Thyroid gland (tissue), 4 donors: ENCODE results near the gene SIPA1L3. TPM values are rescaled to one million over a fixed set of nuclear protein-coding genes. Genes with fewer than 3 reads are reported as not detected.

ENCODE experiments used
- DNase-seq, 2 donors: peaks; one replicate each; pipeline ENCODE4 v3.0.0-alpha.2; 2019
- H3K27ac ChIP-seq, 3 donors: fragments of 200-600 bp; sonication (generic); 1 replicate in 2 of 3; 2 replicates in 1 of 3; pipeline ENCODE4 v1.5.1; 2016 to 2019; ENCODE audit warnings: mild to moderate bottlenecking in 1 of 3, moderate library complexity in 1 of 3
- H3K27me3 ChIP-seq: fragments of 200-600 bp; sonication (generic); one replicate; pipeline ENCODE4 v1.5.1; 2019
- H3K36me3 ChIP-seq, 2 donors: fragments of 200-600 bp; sonication (generic); one replicate each; pipeline ENCODE4 v1.5.1; 2016 to 2019
- H3K4me1 ChIP-seq, 2 donors: fragments of 200-600 bp; sonication (generic); one replicate each; pipeline ENCODE4 v1.5.1; 2017 to 2019
- H3K4me3 ChIP-seq, 3 donors: fragments of 200-600 bp; sonication (generic); replicated peaks in 1 of 3; 1 replicate in 2 of 3; 2 replicates in 1 of 3; pipeline ENCODE4 v1.5.1; 2016; ENCODE audit warnings: mild to moderate bottlenecking in 1 of 3
- H3K9me3 ChIP-seq: fragments of 200-600 bp; sonication (generic); one replicate; pipeline ENCODE4 v1.5.1; 2017
- POLR2A ChIP-seq, 2 donors: fragments of 450-650 bp; IDR thresholded peaks; one replicate each; pipeline ENCODE4 v1.6.1; 2017; ENCODE audit warnings: antibody characterized with exemption in 2 of 2, mild to moderate bottlenecking in 2 of 2, moderate library complexity in 1 of 2
- WGBS, 2 donors: methylation state at CpG; one replicate each; pipeline ENCODE4 v1.1.5; 2017; 5-methylcytosine and 5-hydroxymethylcytosine counted together
- intact Hi-C: fragments of 100-400 bp; cut with DNase I; formaldehyde crosslinking; loops from one replicate; pipeline ENCODE4 v1.15.1; 2023
- total RNA-seq, 4 donors: library from RNA; depleted of rRNA; stranded (reverse); fragments of >200 nt; gene quantifications; one replicate each; pipeline ENCODE4 v1.2.3, GENCODE V29; 2016
- TF ChIP-seq, protein P1 (sequence below), 6 experiments: fragments of 200-600 bp in 3 of 6; fragments of 450-650 bp in 3 of 6; sonication (generic) in 3 of 6; IDR thresholded peaks; one replicate each; pipeline ENCODE4 v1.5.1; 2016 to 2019; ENCODE audit warnings: antibody characterized with exemption in 6 of 6, mild to moderate bottlenecking in 2 of 6, inconsistent platforms in 1 of 6, moderate library complexity in 1 of 6

SIPA1L3 gene
- total RNA-seq, 4 donors from 2014 or later = 39.4 to 130 (median 116) TPM

DNA sequence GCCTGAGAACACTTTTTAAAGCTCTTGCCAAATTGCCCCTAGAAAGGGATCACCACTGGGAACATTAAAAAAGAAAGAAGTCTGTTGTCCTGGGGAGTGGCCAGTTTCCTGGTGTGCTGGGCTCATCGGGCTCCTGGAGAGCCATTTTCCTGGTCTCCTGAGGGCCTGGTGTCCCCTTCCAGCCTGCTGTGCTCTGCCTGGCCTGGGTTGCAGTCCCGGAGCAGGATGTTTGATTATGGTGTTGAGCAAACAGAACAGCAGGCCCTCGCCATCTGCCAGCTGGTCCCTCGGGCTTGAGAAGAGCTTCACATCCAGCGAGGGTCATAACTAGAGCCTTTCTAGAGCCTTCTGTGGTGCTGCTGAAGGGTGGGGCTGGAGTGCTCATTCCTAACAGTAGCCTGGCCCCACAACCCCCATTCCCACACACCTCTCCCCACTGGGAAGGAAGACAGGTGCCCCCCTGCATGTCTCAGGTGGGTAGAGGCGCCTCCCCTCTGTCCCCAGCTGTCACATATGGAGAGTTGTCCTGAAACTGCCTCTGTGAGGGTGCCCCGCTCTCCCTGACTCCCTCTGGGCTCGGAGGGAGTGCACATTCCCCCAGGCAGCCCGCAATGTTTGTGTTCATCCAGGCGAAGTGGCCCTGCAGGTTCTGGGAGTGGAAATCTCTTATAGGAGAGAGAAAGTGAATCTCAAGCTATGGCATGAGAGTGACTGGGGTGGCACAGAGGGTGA is 151.1 kb downstream of the SIPA1L3 start:
- intact Hi-C loops = no loop called here
- H3K27ac ChIP-seq = peak overlapping the region; percentile 88 to 95 (median 93)

DNA sequence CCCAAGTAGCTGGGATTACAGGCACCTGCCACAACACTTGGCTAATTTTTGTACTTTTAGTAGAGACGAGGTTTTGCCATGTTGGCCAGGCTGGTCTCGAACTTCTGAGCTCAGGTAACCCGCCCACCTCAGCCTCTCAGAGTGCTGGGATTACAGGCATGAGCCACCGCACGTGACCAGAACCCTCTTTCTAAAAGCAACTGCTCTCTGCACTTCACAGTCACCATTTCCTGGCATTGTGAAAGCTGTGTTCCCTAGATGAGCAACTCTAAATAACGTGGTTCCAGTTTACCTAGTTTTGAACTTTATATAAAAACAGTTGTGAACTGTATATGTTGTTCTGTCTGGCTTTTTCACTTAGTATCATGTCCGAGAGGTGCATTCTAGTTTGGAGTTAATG is 152.9 kb downstream of the SIPA1L3 start:
- peaks cover 66 to 92% of the 10 kb centered on the region in 2 donors for H3K4me1 ChIP-seq
- peak overlapping the region; percentile 88 to 95 (median 93) for H3K27ac ChIP-seq
- TF ChIP-seq POLR2A (IDR thresholded peaks at IDR 0.05) = peak in 1 of 2 donors; percentile 11
- TF ChIP-seq, protein P1, sequence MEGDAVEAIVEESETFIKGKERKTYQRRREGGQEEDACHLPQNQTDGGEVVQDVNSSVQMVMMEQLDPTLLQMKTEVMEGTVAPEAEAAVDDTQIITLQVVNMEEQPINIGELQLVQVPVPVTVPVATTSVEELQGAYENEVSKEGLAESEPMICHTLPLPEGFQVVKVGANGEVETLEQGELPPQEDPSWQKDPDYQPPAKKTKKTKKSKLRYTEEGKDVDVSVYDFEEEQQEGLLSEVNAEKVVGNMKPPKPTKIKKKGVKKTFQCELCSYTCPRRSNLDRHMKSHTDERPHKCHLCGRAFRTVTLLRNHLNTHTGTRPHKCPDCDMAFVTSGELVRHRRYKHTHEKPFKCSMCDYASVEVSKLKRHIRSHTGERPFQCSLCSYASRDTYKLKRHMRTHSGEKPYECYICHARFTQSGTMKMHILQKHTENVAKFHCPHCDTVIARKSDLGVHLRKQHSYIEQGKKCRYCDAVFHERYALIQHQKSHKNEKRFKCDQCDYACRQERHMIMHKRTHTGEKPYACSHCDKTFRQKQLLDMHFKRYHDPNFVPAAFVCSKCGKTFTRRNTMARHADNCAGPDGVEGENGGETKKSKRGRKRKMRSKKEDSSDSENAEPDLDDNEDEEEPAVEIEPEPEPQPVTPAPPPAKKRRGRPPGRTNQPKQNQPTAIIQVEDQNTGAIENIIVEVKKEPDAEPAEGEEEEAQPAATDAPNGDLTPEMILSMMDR (IDR thresholded peaks at IDR 0.05) = no peak
- H3K4me3 ChIP-seq = no peak overlapping the region
- DNase-seq = peak; percentile 72 to 75
- no peaks in the 10 kb centered on the region for H3K27me3 ChIP-seq
- no peaks in the 10 kb centered on the region for H3K36me3 ChIP-seq
- WGBS, 2 donors = 38 to 42% methylated on average over 7 of the region's 7 CpGs
- intact Hi-C loops = loop anchor here (10.0 kb wide), 1 partner anchor 75 kb away; no protein-coding TSS in a partner anchor
- no peaks in the 10 kb centered on the region for H3K9me3 ChIP-seq

More for the DNA sequence above, 151.1 kb downstream of the SIPA1L3 start:
- 26 to 48% methylated on average over 5 to 9 of the region's 10 CpGs for WGBS, 2 donors
- Histone ChIP-seq H3K4me1 (peaks cover 53 to 75% of the 10 kb centered on the region in 2 donors), H3K27me3 (no peaks in the 10 kb centered on the region), H3K9me3 (no peaks in the 10 kb centered on the region), H3K4me3 (no peak overlapping the region), H3K36me3 (no peaks in the 10 kb centered on the region)
- peak in 1 of 2 donors; percentile 45 for TF ChIP-seq POLR2A (IDR thresholded peaks at IDR 0.05)
- TF ChIP-seq, protein P1 (IDR thresholded peaks at IDR 0.05) = no peak
- peak; percentile 89 to 91 for DNase-seq

DNA sequence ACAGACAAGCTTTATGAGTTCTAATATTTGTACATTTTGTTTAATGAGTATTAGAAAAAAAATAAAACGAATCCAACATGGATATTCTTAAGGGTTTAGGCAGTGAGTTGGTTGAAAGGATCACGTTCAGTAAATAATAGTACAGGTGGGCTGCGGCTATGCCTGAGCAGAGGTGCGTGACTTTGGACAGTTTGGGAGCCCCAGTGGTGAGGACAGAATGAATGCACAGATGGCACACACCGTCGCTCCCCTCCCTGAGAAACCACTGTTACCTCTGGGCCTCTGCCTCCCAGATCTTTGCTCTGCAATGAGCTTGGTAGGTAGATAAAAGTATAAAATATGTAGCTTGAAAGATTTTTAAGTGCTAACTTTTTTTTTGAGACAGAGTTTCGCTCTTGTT is 153.3 kb downstream of the SIPA1L3 start:
- no peaks in the 10 kb centered on the region for H3K27me3 ChIP-seq
- H3K4me1 ChIP-seq = peaks cover 67 to 94% of the 10 kb centered on the region in 2 donors
- intact Hi-C loops = loop anchor here (10.0 kb wide), 1 partner anchor 76 kb away; no protein-coding TSS in a partner anchor
- H3K9me3 ChIP-seq = no peaks in the 10 kb centered on the region
- no peaks in the 10 kb centered on the region for H3K36me3 ChIP-seq
- WGBS, 2 donors = 87 to 88% methylated on average over 7 of the region's 7 CpGs
- TF ChIP-seq, protein P1 (IDR thresholded peaks at IDR 0.05) = no peak
- TF ChIP-seq POLR2A (IDR thresholded peaks at IDR 0.05) = no peak
- no peak overlapping the region for H3K4me3 ChIP-seq
- peak overlapping the region; percentile 88 to 95 (median 93) for H3K27ac ChIP-seq
- no peak for DNase-seq

DNA sequence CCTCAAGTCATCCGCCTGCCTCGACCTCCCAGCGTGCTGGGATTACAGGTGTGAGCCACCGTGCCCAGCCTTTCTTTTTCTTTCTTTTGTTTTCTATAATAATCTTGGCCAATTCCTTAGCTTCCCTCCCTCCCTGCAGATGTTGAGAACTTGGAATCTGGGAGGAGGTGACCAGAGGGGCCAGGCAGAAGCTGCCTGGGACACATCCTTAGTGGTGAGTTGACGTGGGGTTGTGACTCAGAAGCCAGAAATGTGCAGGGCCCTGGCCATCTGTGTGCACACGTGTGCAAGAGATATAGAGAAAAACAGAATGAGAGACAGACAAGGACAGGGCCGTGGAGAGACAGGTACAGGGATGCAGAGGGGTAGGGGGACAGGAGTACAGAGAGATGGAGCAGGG is 154.3 kb downstream of the SIPA1L3 start:
- H3K36me3 ChIP-seq = no peaks in the 10 kb centered on the region
- WGBS, 2 donors = 91 to 94% methylated on average over 7 of the region's 7 CpGs
- no peaks in the 10 kb centered on the region for H3K27me3 ChIP-seq
- no peak overlapping the region for H3K4me3 ChIP-seq
- no peaks in the 10 kb centered on the region for H3K9me3 ChIP-seq
- H3K4me1 ChIP-seq = peaks cover 57 to 85% of the 10 kb centered on the region in 2 donors
- H3K27ac ChIP-seq = peak overlapping the region; percentile 88 to 95 (median 93)
- no peak for DNase-seq
- TF ChIP-seq, protein P1 (IDR thresholded peaks at IDR 0.05) = no peak
- intact Hi-C loops = loop anchor here (10.0 kb wide), 1 partner anchor 76 kb away; no protein-coding TSS in a partner anchor
